Fibroblast of skin of back (primary cell): ENCODE results near the gene RPS6KA2. TPM values are rescaled to one million over a fixed set of nuclear protein-coding genes. Genes with fewer than 3 reads are reported as not detected.

Experiments used
- DNase-seq: peaks from one replicate; pipeline ENCODE4 v3.0.0-alpha.2; 2013
- polyA plus RNA-seq, 2 experiments: library from polyadenylated mRNA; unstranded; fragments of 120-200 nt; gene quantifications; one replicate each; pipeline ENCODE4 v1.2.1, GENCODE V29; 2013; ENCODE audit not compliant: insufficient read length in 2 of 2

The RPS6KA2 gene
- polyA plus RNA-seq (2013, experiment 1 of 2; ENCODE audit: insufficient read length): 66.3 TPM
- polyA plus RNA-seq (2013, experiment 2 of 2; ENCODE audit: insufficient read length): 82.6 TPM

DNA sequence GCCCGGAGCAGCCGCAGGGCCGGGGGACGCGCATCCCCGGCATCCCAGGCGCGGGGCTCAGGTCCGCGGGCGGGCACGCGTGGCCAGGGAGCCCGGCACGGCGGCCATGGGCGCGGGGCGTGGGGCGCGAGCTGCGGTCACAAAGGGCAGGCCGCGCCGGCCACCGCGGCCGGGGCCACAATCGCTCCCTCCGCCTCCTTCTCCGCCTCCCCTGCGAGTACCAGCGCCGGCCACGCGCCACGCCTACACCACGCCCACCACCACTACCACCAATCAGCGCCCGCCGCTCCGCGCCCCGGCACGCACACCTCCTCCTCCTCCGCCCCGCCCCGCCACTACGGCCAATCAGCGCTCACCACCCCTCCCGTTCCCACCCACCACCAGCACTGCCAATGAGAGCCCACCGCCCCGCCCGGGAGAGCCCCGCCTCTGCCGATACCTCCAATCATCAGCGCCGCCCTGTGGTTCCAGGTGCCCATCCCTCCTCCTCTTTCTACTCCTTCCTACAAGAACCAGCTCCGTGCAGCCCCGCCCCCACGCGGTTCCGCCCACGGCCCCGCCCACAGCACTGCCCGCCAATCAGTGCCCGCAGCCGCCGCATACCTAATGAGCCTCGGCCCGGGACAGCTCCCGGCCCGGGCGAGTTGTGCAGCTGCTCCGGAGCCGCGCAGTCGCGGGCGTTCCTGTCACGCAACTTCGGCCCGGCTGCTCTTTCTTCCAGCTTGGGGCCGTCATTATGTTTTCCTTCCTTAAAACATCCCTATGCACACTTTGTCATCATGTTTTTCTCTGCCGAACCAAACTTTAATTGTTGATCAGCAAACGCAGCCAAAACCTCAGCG, at the start of gene RPS6KA2:
Gene RPS6KA2 (minus strand): TSS at position 219 of the 842 bp plus-strand sequence. CDS start 232 bp downstream, outside the sequence.
- DNase-seq: peak; percentile 99

DNA sequence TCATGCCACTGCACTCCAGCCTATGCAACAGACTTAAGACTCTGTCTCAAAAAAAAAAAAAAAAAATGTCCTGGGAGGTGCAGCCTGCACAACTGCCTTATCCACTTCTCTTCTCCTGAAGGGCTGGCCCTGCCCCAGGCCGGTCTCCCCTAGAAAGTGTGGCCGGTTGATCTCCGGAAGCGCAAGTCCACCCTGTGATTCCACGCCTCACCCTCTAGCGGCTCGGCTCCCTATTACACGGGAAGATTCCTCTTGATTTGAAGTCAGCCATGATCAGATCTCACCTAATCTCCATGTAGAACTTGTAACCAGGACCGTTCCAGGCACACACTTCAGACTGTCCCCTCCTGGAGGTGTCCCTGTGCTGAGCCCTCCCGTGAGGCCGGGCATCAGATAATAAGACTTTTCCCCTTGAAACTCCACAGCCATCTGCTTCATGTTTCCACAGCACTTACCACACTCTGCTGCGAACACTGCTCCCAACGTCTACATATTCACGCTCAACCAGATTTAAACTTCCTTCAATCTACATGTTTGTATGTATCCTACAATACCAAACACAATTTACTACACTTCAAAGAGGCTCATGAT, 49.3 kb upstream of the RPS6KA2 start:
- DNase-seq: no peak

DNA sequence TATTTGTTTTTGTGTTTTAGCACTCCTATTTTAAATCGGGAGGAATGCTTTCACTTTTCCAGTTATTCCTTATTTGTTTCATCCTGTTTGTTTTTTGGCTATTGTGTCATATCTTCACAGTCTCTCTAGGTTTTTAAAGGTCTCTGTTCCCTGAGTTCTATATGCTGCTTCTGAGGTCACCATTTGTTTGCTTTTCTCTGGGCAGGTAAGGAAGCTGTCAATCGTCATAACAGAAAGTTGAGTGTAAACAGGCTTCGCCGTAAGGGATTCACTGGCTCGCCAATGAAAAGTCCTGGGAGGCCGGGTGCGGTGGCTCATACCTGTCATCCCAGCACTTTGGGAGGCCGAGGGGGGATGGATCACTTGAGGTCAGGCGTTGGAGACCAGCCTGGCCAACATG, 48.7 kb upstream of the RPS6KA2 start:
- no peak for DNase-seq

DNA sequence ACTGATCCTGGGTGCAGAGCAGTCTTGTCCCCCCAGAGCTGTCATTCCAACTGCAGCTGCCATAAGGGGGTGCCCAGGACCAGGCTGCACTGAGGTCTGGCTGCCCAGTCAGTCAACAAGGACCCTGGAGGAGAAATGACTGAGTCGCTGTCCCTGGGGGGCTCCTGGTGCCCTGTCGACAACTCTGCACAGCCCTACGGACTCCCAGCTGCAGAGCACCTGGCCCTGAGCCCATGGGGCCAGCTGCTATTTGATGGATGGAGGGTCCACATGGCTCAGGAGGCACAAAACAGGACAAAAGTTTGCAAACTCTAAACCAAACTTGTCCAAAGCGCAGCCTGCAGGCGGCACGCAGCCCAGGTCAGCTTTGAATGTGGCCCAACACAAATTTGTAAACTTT, 46.3 kb upstream of the RPS6KA2 start:
- DNase-seq: no peak

DNA sequence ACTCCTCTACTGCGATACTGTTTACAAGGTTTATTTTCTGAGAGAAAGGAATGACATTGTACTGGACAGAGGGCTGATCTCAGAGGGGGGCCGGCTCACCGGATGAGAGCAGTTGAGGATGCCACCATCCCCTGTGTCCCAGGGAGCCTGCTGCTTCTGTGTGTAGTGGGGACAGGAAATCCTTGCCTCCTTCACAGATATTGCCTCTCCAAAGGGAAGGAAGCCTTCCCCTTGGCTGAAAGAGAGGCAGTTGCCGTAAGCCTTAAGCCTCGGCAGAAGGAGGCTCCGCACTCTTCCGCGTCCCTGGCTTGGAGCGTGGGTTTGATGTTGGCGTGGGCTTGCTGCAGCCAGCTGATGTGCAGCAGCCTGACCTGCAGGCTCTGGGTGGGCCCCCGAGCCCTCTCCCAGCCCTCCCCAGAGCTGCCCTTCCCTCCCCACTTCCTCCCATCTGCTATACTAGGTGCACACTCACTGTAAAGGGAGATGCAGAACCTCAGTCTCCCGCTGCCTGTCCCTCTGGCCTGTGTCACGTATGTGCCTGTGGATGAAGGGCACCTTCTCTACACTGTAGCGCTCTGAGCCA, 45.7 kb upstream of the RPS6KA2 start:
- no peak for DNase-seq

DNA sequence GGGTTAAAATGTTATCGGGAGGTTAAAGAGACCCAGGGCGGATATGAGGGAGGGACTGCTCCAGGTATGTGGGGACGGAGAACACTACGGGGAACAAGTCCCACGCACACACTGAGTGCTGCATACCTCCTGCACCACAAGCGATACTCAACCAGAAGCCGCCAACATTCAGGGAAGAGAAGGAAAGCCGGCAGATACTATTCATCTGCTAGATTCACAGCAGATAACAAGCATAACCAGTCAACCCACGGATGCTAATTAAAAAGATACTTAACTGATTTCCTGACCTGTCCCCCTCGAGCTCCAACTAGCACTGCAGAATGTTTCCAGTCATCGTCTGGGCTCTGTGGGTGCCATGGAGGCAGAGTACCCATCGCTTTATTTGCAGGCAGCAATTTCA, 45.1 kb upstream of the RPS6KA2 start:
- DNase-seq: no peak

DNA sequence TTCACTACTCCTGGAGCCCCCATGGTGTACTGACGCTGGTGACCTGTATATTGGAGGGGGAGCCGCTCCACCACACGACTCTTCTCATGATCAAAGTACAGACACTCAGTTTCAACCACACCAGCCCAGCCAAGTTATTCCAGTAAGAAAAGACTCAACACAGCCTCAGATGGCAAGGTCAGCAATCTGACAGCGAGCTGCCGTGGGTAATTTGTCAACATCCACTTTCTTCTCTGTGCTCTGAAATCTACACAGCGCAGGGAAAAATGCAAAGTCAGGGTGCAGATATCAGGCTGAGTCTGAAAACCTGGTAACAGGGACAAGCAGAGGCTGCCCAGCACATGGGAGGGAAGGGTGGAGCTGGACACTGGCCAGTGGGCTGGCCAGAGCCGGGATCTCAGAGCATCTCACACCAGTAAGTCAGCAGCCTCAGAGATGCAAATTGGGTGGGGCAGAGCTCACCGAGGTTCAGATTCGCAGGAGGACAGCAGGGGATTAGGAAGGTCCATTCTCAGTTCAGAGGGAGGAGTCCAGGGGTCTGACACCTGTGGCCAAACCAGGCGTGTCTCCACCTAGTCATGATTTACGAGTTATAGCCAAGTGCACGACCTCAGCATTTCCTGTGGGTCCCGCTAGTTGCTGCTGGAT, 44.5 kb upstream of the RPS6KA2 start:
- no peak for DNase-seq

DNA sequence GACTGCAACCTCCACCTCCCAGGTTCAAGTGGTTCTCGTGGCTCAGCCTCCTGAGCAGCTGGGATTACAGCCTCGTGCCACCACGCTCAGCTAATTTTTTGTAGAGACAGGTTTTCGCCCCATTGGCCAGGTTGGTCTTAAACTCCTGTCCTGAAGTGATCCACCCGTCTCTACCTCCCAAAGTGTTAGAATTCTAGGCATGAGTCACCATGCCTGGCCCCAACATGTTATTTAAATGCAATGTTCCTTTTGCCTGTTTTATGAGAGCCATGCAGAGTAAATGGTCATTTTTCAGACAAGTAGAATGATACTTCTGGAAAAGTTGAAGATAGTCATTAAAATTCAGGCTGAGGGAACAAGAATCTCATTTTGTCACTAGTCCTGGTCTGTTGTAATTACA, 43.8 kb upstream of the RPS6KA2 start:
- no peak for DNase-seq

DNA sequence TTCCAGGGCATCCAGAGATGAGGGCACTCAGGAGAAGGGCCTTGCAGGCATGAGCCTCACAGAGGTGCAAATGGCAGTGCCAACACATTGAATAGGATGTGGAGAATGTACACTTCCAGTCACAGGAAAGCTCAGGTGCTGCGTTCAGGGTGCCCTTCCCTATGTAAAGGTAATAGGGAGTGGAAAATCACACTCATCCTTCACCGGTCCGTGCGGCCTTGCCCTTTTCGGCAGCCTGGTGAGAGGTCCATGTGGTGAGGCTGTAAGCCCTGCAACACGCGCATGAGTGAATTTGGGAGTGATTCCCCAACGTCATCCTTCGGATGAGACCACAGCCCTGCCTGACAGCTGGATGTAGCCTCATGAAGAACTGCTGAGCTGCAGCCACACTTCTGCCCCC, 43.0 kb upstream of the RPS6KA2 start:
- DNase-seq: no peak

DNA sequence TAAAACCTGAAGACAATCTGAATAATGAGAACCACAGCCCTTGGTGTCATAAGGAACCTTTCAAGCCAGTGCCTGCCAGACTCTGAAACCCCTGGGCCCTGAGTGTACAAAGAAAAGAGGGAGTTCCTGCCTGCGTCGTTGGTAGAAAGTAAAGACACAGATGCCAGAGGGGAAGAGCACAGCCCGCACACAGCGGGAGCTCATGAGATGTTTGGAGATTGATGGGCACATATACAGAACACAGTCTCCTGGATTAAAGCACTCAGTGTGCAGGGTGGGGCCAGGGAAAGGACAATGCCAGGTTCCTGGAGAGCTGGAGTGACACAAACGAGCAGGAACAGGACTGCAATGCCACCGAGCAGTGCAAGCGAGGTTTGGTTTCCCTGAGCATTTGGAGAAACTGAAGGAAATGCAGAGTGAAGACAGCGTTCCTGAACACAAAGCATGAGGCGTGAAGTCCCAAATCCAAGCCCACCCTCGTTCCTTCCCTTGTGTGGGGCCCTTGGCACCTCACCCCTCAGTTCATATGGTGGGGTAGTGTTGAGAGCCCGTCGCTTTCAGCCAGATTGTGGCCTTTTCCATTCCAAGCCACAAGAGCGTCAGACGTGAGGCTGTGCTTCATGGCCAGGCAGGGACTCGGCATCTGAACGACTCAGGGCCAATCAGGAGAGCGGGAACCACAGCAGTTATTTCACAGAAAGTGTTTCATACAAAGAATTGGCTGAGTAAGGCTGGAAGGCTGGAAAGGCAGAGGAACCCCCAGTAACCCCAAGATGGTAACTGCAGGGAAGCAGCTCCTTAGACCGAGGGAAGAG, 41.0 kb upstream of the RPS6KA2 start:
- DNase-seq: peak; percentile 11

DNA sequence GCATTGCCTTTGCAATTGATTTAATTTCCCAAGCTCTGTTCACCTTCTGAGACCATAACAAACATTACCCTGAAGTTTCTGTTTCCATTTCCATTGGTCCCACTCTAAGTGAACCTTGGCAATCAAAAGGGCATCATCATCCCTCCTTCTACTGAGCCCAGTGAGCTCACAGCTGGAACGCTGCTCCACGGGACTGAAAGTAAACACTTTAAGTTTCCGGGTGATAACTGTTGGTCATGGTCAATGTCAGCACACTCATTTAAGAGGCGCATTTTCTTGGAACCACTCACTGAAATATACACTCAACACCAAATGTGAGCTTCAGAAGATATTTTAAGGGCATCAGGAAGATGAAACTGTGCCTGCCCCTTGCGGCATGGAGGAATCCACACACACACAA, 37.1 kb upstream of the RPS6KA2 start:
- DNase-seq: no peak

DNA sequence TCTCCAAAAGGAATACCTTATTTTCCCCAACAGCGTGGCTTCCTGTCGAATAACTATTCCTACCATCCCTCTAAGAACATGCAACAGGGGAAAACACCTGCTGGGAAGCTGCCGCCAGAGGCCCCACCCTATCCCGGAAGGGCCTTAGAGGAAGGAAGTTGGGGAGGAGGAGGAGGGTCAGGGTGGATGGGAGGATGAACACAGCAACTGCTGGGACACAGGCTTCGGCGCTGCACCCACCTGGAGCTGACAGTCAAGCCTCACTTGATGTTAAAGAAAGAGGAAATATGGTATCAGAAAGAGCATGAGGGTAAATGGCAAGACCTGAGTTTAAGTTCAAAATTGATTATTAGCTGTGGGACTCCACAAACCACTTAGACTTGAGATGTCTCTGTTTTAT, 36.5 kb upstream of the RPS6KA2 start:
- no peak for DNase-seq

DNA sequence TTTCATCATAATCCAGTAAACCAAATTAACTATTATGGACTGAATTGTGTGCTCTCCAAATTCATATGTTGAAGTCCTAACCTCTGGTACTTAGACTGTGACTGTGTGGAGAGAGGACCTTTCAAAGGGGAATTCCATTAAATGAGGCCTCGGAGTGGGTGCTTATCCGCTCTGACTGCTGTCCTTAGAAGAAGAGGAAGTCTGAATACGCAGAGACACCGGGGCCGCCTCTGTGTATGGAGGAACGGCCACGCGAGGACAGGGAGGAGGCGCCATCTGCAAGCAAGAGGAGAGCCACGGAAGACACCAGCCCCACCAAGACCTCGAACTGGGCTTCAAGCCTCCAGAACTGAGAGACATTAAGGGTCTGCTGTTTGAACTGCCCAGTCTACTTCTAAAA, 35.6 kb upstream of the RPS6KA2 start:
- no peak for DNase-seq

DNA sequence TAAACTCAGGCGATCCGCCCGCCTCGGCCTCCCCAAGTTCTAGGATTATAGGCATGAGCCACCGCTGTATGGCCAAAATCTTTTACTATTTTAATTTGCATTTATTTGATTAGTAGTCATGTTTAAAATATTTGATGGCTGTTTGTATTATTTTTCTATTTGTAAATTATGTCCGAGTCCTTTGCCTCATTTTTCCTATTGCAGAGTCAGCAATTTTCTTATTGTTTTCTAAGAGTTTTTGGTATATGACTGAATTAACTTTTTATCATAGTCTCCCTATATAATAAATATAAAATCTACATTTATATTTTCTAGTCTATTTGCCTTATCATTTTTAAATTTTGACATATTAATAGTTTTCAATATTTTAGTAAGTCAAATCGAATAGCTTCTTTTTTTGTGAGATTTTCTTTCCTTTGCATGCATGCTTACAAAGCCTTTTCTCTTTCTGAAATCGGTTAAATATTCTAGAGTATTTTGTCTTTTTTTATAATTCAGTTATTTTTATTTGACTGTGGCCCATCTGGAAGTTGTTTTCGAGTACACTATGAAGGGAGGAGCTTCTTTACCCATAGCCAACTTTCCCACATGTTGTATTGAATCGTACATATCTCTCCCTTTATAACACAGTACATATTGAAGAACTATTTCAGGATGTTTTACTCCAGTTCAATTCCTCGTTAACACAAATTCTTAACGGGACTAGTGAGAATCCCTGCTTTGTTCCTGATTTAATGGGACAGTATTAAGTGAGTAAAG, 34.5 kb upstream of the RPS6KA2 start:
- DNase-seq: no peak

DNA sequence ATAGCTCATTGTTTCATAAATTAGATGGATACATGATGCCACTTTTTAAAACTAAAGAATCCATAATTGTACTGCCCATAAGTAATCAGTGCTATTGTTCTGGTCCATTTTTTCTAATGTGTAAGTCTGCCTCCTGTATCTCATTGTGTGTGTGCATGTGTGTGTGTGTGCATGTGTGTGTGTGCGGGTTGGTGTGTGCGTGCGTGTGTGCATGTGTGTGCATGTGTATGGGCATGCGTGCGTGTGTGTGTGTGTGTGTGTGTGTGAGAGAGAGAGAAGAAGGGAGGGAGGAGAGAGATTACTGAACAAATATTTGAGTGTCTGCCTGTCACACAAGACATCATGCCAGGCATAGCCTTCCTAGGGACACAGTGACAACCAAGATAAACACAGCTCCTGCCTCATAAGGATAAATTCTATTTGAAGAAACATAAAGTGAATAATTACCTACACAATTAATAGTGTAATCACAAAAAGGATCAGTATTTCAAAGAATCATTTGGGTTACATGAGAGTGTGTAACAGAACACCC, 33.2 kb upstream of the RPS6KA2 start:
- no peak for DNase-seq

DNA sequence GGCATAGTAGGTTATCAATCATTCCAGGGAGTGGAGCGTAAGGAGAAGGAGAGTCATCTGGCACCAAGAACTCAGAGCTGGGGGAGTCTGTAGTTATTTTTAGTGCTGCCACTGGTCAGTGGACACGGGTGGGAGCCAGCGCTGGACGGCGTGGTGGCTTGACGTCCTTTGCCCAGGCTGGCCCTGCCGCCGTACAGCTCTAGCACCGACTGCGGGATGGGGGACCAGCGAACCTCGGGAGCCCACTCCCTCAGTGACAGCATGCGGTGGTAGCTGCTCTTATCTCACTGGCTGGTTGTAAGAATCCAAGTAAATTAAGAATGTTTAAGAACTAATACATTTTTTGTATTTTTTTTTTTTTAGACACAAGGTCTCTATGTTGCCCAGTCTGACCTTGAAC, 32.5 kb upstream of the RPS6KA2 start:
- DNase-seq: no peak

DNA sequence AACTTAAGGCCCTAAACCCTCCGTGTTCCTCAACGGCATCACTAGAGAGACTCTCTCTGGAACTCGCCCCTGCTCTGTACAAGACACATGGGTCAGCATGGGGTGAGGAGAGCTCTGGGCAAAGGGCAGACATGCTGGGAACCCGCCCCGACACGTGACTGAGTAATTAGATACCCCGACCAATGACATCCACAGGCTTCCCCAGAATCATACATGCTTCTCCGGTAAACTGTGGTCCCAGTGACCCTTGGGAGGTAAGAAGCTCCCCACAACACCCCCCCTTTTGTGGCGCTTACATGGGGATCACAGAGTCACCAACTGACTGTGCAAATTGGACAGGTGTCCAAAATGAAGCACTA, 31.7 kb upstream of the RPS6KA2 start:
- DNase-seq: no peak

DNA sequence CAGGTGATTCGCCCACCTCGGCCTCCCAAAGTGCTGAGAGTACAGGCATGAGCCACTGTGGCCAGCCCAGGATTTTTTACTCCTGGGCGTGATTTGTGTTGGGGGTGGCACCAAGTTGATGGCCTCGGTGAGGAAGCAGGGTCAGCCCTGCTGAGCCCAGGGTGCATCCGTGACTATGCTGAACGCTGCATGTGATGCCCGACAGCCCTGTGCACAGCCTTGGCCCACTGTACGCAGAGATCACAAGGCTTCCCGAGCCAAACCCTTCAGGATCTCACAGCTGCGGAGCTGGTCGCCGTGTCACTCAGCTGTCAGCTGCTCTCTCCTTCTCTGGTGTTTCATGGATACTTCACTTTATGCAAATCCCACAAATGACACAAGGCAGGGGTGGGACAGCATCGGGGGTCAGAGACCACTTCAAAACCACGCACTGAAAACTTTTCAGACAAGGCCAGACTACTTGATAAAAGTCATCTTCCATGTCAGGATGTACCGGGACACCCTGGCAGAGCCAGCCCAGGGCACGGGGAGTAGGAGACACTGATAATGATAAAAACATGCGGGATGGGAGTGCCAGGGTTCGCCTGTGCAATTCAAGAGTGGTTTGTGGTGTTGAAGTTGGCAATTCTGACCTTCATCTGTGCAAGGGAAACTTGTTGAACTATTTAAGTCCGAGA, 31.2 kb upstream of the RPS6KA2 start:
- DNase-seq: no peak

DNA sequence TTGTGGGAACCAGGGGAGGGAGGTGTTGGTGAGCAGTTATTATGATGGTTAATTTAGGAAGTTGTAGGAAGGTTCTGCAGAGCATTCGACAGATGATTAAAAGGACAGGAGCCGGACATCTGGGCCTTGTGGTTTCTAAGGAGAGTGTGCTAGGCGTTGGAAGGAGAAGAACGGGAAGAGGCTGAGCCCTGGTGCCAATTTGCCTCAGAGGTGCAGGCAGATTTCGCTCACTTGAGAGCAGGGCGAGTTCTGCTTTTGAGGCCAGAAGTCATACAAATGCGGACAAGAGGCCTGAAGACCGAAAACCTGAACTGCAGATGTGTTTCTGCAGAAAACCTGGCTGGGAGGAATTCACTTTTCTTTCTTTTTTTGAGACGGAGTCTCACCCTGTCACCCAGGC, 30.5 kb upstream of the RPS6KA2 start:
- no peak for DNase-seq

DNA sequence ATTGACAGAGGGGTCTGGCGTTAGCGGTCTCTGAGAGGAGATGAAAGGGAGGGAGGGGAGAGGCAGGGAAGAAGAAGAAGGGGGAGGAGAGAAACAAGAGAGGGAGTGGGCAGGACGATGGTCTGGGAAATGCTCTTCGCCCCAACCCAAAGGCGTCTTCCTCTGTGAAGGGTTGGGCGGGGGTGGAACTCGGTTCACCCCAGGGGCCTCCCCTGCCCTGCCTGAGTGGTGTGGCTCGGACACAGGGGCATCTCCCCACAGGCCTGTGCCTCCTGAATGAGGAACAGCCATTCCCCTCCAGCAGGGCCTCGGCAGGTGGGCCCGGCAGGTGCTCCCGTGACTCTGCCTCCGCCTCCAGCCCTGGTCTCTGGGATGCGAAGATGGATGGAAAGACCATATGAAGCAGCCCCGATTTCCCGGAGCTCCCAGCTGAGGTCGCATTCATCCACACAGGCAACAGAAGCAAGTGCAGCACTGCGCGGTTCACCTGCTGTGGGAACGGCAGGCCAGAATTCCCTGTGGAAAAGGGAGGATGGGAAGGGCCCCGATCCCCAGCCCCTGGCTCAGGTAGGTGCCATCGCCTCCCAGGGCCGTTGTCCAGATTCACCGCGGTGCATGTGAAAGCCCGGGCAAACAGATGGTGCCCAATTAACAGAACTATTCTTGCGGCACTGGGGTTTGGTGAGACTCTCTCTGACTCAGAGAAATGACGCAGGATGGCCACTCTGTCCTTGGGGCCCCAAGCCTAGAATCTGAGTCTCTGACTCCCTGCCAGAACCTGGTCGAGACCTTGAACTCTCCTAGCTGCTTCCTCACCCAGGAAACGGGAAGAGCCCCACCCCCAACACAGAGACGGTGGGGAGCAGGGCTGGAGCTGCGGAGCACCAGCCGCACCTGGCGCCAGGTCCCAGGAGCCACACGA, 29.4 kb upstream of the RPS6KA2 start:
- DNase-seq: peak; percentile 19
